ENCODE measurements around the gene BCAN. TPM values are rescaled to one million over a fixed set of nuclear protein-coding genes. Genes with fewer than 3 reads are reported as not detected.

The BCAN gene
- total RNA-seq, 2 experiments from 2014 or later: not detected

DNA sequence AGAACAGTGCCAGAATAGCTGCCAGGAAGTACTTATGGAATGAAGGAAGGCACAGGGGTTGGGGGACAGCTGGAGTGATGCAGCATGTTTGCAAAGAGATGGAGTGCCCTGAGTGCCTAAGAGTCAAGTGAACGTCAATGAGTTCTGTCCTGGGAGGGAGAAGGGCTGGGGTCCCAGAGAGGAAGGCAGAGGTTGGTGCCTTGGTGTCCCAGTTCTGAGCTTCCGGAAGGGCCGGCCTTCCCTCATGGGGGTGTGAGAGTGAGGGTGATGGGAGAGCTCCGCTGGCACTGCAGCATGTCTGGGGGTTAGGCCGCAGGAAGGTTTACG is 17.7 kb downstream of the BCAN start:
- intact Hi-C loops (cut with DNase I, micrococcal nuclease): no loop called here
- peaks cover 25 to 28% of the 10 kb centered on the region in 2 experiments for H3K27me3 ChIP-seq (ENCODE audit: control insufficient read depth in 1 of 2, insufficient read depth in 2 of 2, low read length in 2 of 2)
- Mint-ChIP-seq H3K4me1 (ENCODE audit: low read depth) (peaks cover 60% of the 10 kb centered on the region), H3K27me3 (peaks cover 36% of the 10 kb centered on the region), H3K4me3 (peak overlapping the region; percentile 20), H3K27ac (no peak overlapping the region), H3K36me3 (ENCODE audit: low read depth) (no peaks in the 10 kb centered on the region), H3K9me3 (no peaks in the 10 kb centered on the region)
- ATAC-seq (ENCODE audit: poor library complexity): no peak
- TF ChIP-seq, protein P1, sequence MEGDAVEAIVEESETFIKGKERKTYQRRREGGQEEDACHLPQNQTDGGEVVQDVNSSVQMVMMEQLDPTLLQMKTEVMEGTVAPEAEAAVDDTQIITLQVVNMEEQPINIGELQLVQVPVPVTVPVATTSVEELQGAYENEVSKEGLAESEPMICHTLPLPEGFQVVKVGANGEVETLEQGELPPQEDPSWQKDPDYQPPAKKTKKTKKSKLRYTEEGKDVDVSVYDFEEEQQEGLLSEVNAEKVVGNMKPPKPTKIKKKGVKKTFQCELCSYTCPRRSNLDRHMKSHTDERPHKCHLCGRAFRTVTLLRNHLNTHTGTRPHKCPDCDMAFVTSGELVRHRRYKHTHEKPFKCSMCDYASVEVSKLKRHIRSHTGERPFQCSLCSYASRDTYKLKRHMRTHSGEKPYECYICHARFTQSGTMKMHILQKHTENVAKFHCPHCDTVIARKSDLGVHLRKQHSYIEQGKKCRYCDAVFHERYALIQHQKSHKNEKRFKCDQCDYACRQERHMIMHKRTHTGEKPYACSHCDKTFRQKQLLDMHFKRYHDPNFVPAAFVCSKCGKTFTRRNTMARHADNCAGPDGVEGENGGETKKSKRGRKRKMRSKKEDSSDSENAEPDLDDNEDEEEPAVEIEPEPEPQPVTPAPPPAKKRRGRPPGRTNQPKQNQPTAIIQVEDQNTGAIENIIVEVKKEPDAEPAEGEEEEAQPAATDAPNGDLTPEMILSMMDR (IDR thresholded peaks at IDR 0.05): no peak
- POLR2A ChIA-PET: interaction anchor here (0.6 to 2.0 kb wide), 4 partner anchors 35 to 159 kb away, joined by 3 to 6 read pairs (median 4); partner anchors contain the start of gene MEF2D
- no peaks in the 10 kb centered on the region for H3K36me3 ChIP-seq (ENCODE audit: insufficient read depth, low read length)
- H3K4me3 ChIP-seq (ENCODE audit: low read length): no peak overlapping the region
- H3K4me1 ChIP-seq (ENCODE audit: insufficient read depth, low read length): peaks cover 60% of the 10 kb centered on the region
- DNase-seq: no peak
- no peaks in the 10 kb centered on the region for H3K9me3 ChIP-seq (ENCODE audit: control insufficient read depth in 1 of 2, insufficient read depth in 1 of 2, low read length in 2 of 2)
- no peak overlapping the region for H3K27ac ChIP-seq (ENCODE audit: low read depth in 1 of 2, low read length in 2 of 2)
- CTCF ChIA-PET: interaction anchor here (0.7 to 3.7 kb wide), 11 partner anchors 8 to 274 kb away, joined by 3 to 25 read pairs (median 4); no protein-coding TSS in a partner anchor

DNA sequence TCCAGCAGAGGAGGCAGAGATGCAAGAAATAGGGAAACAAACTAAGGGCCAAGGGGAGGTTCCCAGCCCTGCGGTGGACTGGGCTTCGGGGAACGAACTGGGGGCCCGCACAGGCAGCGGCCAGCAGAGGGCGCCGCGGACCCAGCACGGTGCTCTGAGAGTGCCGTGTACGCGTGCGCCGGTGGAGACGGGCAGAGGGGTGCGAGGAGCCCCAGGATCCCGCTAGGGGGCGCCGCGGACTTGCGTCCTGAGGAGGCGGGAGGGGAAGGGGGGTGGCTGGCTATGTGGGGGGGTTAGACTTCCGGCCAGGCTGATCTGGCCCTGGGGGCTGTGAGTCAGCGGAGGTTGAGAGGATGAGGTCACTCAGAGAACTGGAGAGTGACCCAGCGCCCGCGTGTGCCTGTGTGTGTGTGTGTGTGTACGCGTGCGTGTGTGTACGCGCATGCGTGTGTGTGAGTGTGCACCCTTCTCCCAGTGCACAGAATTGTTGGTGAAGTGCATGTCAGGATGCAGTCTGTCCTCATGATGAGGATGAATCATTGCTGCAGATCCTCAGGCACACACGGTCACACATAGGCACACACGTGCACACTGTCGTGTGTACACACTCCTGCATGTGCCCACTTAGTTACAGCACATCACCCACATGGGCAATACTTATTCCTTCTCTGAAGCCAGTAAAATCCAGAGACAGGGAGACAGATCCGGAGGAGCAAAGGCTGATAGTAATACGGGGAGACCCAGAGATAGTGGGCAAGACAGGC is 18.3 kb downstream of the BCAN start:
- TF ChIP-seq, protein P1 (IDR thresholded peaks at IDR 0.05): peak; percentile 91
- POLR2A ChIA-PET: interaction anchor here (0.6 to 2.0 kb wide), 5 partner anchors 36 to 160 kb away, joined by 3 to 6 read pairs (median 4); partner anchors contain the start of genes ISG20L2, MEF2D and METTL25B
- ATAC-seq (ENCODE audit: poor library complexity) (peak; percentile 87), DNase-seq (peak; percentile 79 to 96 (median 88))
- CTCF ChIA-PET: interaction anchor here (0.7 to 3.7 kb wide), 13 partner anchors 9 to 274 kb away, joined by 3 to 25 read pairs (median 4); no protein-coding TSS in a partner anchor
- Histone ChIP-seq H3K4me1 (ENCODE audit: insufficient read depth, low read length) (peaks cover 60% of the 10 kb centered on the region), H3K27ac (ENCODE audit: low read depth in 1 of 2, low read length in 2 of 2) (no peak overlapping the region), H3K4me3 (ENCODE audit: low read length) (no peak overlapping the region), H3K9me3 (ENCODE audit: control insufficient read depth in 1 of 2, insufficient read depth in 1 of 2, low read length in 2 of 2) (no peaks in the 10 kb centered on the region), H3K27me3 (ENCODE audit: control insufficient read depth in 1 of 2, insufficient read depth in 2 of 2, low read length in 2 of 2) (peaks cover 20 to 22% of the 10 kb centered on the region in 2 experiments), H3K36me3 (ENCODE audit: insufficient read depth, low read length) (no peaks in the 10 kb centered on the region)
- Mint-ChIP-seq H3K4me3 (peak overlapping the region; percentile 54), H3K36me3 (ENCODE audit: low read depth) (no peaks in the 10 kb centered on the region), H3K4me1 (ENCODE audit: low read depth) (peaks cover 60% of the 10 kb centered on the region), H3K9me3 (no peaks in the 10 kb centered on the region), H3K27me3 (peaks cover 30% of the 10 kb centered on the region), H3K27ac (peak overlapping the region; percentile 42)
- intact Hi-C loops (cut with DNase I, micrococcal nuclease): loop anchor here (1.0 to 2.0 kb wide), 2 partner anchors 66 to 67 kb away; no protein-coding TSS in a partner anchor

DNA sequence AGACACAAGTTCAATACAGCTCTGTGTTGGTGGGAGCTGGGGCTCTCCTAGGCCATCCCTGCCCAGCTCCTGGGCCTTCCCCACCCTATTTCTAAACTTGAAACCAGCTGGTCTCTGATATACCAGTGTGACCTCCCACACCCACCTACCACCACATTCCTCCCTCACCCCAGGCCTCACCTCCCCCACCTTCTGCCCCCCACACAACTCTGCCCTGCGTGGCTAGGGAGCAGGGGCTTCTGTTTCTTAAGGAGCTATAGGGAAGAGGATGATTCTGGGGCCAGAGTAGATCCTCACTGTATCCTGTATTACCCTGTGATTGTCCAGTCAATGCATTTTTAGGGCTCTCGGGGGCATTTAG is 18.8 kb downstream of the BCAN start:
- Mint-ChIP-seq H3K27ac (peak overlapping the region; percentile 21), H3K36me3 (ENCODE audit: low read depth) (no peaks in the 10 kb centered on the region), H3K9me3 (no peaks in the 10 kb centered on the region), H3K4me1 (ENCODE audit: low read depth) (peaks cover 56% of the 10 kb centered on the region), H3K4me3 (no peak overlapping the region), H3K27me3 (peaks cover 24% of the 10 kb centered on the region)
- Histone ChIP-seq H3K9me3 (ENCODE audit: control insufficient read depth in 1 of 2, insufficient read depth in 1 of 2, low read length in 2 of 2) (no peaks in the 10 kb centered on the region), H3K36me3 (ENCODE audit: insufficient read depth, low read length) (no peaks in the 10 kb centered on the region), H3K27me3 (ENCODE audit: control insufficient read depth in 1 of 2, insufficient read depth in 2 of 2, low read length in 2 of 2) (peaks cover 14 to 16% of the 10 kb centered on the region in 2 experiments), H3K4me1 (ENCODE audit: insufficient read depth, low read length) (peaks cover 60% of the 10 kb centered on the region), H3K4me3 (ENCODE audit: low read length) (no peak overlapping the region), H3K27ac (ENCODE audit: low read depth in 1 of 2, low read length in 2 of 2) (no peak overlapping the region)
- ATAC-seq (ENCODE audit: poor library complexity): no peak
- intact Hi-C loops (cut with DNase I, micrococcal nuclease): loop anchor here (1.0 to 2.0 kb wide), 2 partner anchors 66 kb away; no protein-coding TSS in a partner anchor
- TF ChIP-seq, protein P1 (IDR thresholded peaks at IDR 0.05): no peak
- POLR2A ChIA-PET: interaction anchor here (0.8 to 2.0 kb wide), 3 partner anchors 36 to 68 kb away, joined by 3 to 6 read pairs (median 4); partner anchors contain the start of genes ISG20L2 and METTL25B
- CTCF ChIA-PET: interaction anchor here (0.6 to 3.7 kb wide), 6 partner anchors 28 to 66 kb away, joined by 3 to 25 read pairs (median 4); no protein-coding TSS in a partner anchor
- no peak for DNase-seq
